Measurements from ENCODE around the gene CDH2.

CDH2 gene

GRCh38 chr18:28125051-28125450, 51.9 kb downstream of the CDH2 start:
- no peak for DNase-seq

- no peak for DNase-seq
Measured at GRCh38 chr18:28124131-28125029, 52.5 kb downstream of the CDH2 start.

GRCh38 chr18:28123401-28124030, 53.4 kb downstream of the CDH2 start:
- no peak for DNase-seq

- DNase-seq: no peak
Measured at GRCh38 chr18:28120828-28121515, 56.0 kb downstream of the CDH2 start.

- DNase-seq: no peak
Measured at GRCh38 chr18:28116461-28116860, 60.5 kb downstream of the CDH2 start.

GRCh38 chr18:28115149-28115550, 61.8 kb downstream of the CDH2 start:
- no peak for DNase-seq

GRCh38 chr18:28114472-28114871, 62.5 kb downstream of the CDH2 start:
- DNase-seq: no peak

GRCh38 chr18:28113271-28114029, 63.5 kb downstream of the CDH2 start:
- no peak for DNase-seq

- DNase-seq: no peak
Measured at GRCh38 chr18:28112056-28112470, 64.9 kb downstream of the CDH2 start.

GRCh38 chr18:28110924-28111323, 66.0 kb downstream of the CDH2 start:
- no peak for DNase-seq

GRCh38 chr18:28109781-28110560, 67.0 kb downstream of the CDH2 start:
- no peak for DNase-seq

- no peak for DNase-seq
Measured at GRCh38 chr18:28108814-28109213, 68.1 kb downstream of the CDH2 start.

GRCh38 chr18:28108254-28108653, 68.7 kb downstream of the CDH2 start:
- no peak for DNase-seq

GRCh38 chr18:28099237-28099636, 77.7 kb downstream of the CDH2 start:
- no peak for DNase-seq

GRCh38 chr18:28095631-28096030, 81.3 kb downstream of the CDH2 start:
- DNase-seq: no peak

- DNase-seq: no peak
Measured at GRCh38 chr18:28095041-28095440, 81.9 kb downstream of the CDH2 start.

GRCh38 chr18:28091197-28091596, 85.7 kb downstream of the CDH2 start:
- DNase-seq: no peak

- DNase-seq: no peak
Measured at GRCh38 chr18:28088477-28088876, 88.5 kb downstream of the CDH2 start.

GRCh38 chr18:28086670-28087552, 90.0 kb downstream of the CDH2 start:
- no peak for DNase-seq

- DNase-seq: no peak
Measured at GRCh38 chr18:28081516-28081915, 95.4 kb downstream of the CDH2 start.

- no peak for DNase-seq
Measured at GRCh38 chr18:28080876-28081300, 96.0 kb downstream of the CDH2 start.
